Measurements from ENCODE around the gene TRIM31.

DNA sequence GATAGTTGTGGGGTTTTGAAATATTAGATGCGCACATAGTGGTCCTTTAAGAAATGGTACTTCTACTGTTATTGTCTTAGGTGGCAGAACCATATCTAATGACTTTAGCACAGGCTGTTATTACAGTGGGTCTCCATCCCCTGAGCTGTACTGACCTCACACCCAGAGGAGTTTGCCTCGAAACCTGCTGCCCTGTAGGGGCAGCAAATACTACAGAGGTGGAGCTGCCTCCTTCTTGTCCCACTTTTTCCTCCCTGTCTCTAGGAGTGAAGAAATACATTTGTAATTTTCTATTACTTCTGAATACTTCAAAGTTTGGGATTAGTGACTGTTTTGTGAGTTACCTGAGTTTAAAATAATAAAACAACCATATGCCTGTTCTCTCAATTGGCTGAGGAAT is 8.2 kb downstream of the TRIM31 start:
- TF ChIP-seq, protein P1, sequence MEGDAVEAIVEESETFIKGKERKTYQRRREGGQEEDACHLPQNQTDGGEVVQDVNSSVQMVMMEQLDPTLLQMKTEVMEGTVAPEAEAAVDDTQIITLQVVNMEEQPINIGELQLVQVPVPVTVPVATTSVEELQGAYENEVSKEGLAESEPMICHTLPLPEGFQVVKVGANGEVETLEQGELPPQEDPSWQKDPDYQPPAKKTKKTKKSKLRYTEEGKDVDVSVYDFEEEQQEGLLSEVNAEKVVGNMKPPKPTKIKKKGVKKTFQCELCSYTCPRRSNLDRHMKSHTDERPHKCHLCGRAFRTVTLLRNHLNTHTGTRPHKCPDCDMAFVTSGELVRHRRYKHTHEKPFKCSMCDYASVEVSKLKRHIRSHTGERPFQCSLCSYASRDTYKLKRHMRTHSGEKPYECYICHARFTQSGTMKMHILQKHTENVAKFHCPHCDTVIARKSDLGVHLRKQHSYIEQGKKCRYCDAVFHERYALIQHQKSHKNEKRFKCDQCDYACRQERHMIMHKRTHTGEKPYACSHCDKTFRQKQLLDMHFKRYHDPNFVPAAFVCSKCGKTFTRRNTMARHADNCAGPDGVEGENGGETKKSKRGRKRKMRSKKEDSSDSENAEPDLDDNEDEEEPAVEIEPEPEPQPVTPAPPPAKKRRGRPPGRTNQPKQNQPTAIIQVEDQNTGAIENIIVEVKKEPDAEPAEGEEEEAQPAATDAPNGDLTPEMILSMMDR (IDR thresholded peaks at IDR 0.05): no peak
- no peak for TF ChIP-seq POLR2A (IDR thresholded peaks at IDR 0.05)

Data from uterus (tissue), 2 donors.